T-helper 1 cell treated with Interleukin-12 subunit alpha and Interleukin-12 subunit beta and Interleukin-4 antibody, amounts not matched to agents 30 ng/mL and 1 ng/mL, for 36 hours (primary cell): Measurements from ENCODE around the gene PDCD1. TPM values are rescaled to one million over a fixed set of nuclear protein-coding genes. Genes with fewer than 3 reads are reported as not detected.

Experiments
- intact Hi-C: fragments of 100-400 bp; cut with micrococcal nuclease; formaldehyde crosslinking; loops from one replicate; pipeline ENCODE4 v1.15.1; 2024
- total RNA-seq: library from RNA; stranded (reverse); gene quantifications from 2 replicates; pipeline ENCODE4 v1.2.3, GENCODE V29; 2022

Gene PDCD1
- total RNA-seq, 1 donor from 2014 or later: 7.8 TPM

GRCh38 chr2:241895712-241896641 is 37.3 kb upstream of the PDCD1 start:
- intact Hi-C loops: no loop called here

- intact Hi-C loops: no loop called here
Measured at GRCh38 chr2:241895427-241895711, 36.7 kb upstream of the PDCD1 start.

- intact Hi-C loops: no loop called here
Measured at GRCh38 chr2:241894681-241895426, 36.2 kb upstream of the PDCD1 start.

GRCh38 chr2:241894056-241894641 is 35.5 kb upstream of the PDCD1 start:
- intact Hi-C loops: no loop called here

- intact Hi-C loops: no loop called here
Measured at GRCh38 chr2:241893265-241893664, 34.6 kb upstream of the PDCD1 start.

GRCh38 chr2:241892299-241893137 is 33.8 kb upstream of the PDCD1 start:
- intact Hi-C loops: no loop called here

- intact Hi-C loops: no loop called here
Measured at GRCh38 chr2:241891988-241892298, 33.2 kb upstream of the PDCD1 start.

- intact Hi-C loops: no loop called here
Measured at GRCh38 chr2:241891315-241891987, 32.8 kb upstream of the PDCD1 start.

GRCh38 chr2:241890524-241891235 is 32.0 kb upstream of the PDCD1 start:
- intact Hi-C loops: no loop called here

GRCh38 chr2:241888641-241889040 is 29.9 kb upstream of the PDCD1 start:
- intact Hi-C loops: no loop called here

- intact Hi-C loops: no loop called here
Measured at GRCh38 chr2:241887806-241888522, 29.3 kb upstream of the PDCD1 start.

GRCh38 chr2:241886840-241887447 is 28.2 kb upstream of the PDCD1 start:
- intact Hi-C loops: no loop called here

GRCh38 chr2:241885946-241886643 is 27.4 kb upstream of the PDCD1 start:
- intact Hi-C loops: no loop called here

- intact Hi-C loops: no loop called here
Measured at GRCh38 chr2:241885291-241885945, 26.7 kb upstream of the PDCD1 start.

- intact Hi-C loops: loop anchor here (5.0 kb wide), 1 partner anchor 1033 kb away; no protein-coding TSS in a partner anchor
Measured at GRCh38 chr2:241884951-241885290, 26.2 kb upstream of the PDCD1 start.

GRCh38 chr2:241882091-241882625 is 23.5 kb upstream of the PDCD1 start:
- intact Hi-C loops: loop anchor here (5.0 kb wide), 1 partner anchor 1030 kb away; no protein-coding TSS in a partner anchor

- intact Hi-C loops: loop anchor here (1.0 to 5.0 kb wide), 16 partner anchors 22 to 1315 kb away; partner anchors contain the start of genes ATG4B, CAPN10, D2HGDH and DTYMK
Measured at GRCh38 chr2:241880311-241881073, 21.8 kb upstream of the PDCD1 start.
